HL-60 (cell line): Measurements from ENCODE around the gene RAB3C.

Source experiments
- CTCF ChIP-seq: IDR thresholded peaks from one replicate; pipeline ENCODE4 v1.5.1; 2011; ENCODE audit warnings: low read length, control low read depth, inconsistent platforms; ENCODE audit not compliant: insufficient read depth
- GABPA ChIP-seq: IDR thresholded peaks from 2 replicates; pipeline ENCODE4 v1.6.1; 2012; ENCODE audit warnings: low read depth

- TF ChIP-seq CTCF (no peak), GABPA (no peak)
Measured at GRCh38 chr5:58739051-58739450, 156.2 kb downstream of the RAB3C start.
